DMS153 (cell line): ENCODE measurements around the gene CGGBP1.

ENCODE experiments used
- DNase-seq: peaks from one replicate; lab custom pipeline; 2025; lab: John Stamatoyannopoulos, UW

CGGBP1 gene, protein sequence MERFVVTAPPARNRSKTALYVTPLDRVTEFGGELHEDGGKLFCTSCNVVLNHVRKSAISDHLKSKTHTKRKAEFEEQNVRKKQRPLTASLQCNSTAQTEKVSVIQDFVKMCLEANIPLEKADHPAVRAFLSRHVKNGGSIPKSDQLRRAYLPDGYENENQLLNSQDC

DNA sequence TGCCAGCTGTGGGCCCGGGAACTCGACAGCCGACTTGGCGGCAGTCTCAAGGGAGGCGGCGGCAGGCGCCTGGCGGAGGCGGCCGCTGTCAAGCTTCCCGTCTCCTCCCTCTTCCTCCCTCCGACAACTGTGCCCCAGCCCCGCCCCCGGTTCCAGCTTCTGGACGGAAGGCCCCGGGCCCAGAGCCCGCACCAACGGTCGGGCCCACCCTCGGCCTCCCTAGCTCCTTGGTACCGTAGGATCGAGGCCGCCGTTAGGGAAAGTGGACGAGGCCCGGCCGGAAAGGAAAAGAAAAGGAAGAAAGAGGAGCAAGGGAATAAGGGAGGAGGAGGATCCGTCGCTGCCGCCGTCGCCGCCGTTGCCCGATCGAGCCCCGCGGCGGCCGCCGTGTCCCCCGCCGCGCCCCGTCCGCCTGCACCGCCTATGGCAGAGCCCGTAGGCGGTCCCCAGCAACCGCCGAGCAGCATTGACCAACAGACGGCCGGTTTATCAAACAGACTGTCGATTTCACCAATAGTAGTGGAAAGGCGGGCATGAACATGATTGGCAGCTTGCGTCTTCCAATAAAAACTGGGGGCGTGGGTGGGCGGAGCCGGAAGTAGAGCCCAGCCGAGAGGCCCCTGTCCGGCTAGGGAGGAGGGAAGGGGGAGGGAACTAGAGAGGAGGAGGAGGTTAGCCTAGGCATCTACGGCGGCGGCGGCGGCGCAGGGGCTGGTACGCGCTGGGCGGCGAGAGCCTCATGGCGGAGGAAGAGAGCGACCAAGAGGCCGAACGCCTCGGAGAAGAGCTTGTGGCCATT is at the start of gene CGGBP1, which contains the start of gene ZNF654:
Gene CGGBP1 (minus strand): TSS at position 425 of the 799 bp plus-strand sequence. CDS start 3,029 bp downstream, outside the sequence.
Gene ZNF654 (plus strand): TSS at position 675 of the 799 bp plus-strand sequence. CDS start 65 bp downstream, at position 740.
- peak; percentile 98 for DNase-seq

DNA sequence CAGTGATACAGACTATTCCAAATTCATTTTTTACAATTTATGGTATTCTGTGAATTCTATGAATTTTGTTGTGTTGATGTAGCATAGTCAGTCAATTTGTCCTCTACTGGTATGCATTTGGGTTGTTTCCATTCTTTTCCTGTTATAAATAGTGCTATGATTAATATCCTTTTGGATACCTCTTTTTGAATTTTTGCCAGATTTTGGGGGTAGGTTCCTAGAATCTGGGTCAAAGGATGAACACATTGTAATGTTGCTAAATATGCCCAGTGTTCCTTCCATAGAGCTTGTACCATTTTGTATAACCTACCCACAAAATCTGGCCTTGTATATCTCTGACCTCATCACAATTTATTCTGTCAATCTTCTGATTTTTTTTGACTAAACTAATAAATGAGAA is 46.5 kb upstream of the CGGBP1 start:
- DNase-seq: no peak

DNA sequence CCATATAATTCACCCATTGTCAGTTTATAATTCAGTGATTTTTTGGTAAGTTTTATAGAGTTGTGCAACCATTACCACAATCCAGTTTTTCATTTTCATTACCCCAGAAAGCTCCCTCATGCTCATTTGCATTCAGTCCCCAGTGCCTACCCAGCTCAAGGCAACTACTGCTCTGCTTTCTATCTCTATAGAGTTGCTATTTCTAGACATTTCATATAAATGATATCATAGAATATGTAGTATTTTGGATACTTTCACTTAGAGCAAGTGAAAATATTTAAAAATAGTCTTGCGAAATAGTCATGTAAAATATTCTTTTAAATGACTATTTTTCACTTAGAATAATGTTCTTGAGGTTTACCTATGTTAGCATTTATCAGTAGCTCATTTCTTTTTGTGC is 42.3 kb upstream of the CGGBP1 start:
- no peak for DNase-seq

DNA sequence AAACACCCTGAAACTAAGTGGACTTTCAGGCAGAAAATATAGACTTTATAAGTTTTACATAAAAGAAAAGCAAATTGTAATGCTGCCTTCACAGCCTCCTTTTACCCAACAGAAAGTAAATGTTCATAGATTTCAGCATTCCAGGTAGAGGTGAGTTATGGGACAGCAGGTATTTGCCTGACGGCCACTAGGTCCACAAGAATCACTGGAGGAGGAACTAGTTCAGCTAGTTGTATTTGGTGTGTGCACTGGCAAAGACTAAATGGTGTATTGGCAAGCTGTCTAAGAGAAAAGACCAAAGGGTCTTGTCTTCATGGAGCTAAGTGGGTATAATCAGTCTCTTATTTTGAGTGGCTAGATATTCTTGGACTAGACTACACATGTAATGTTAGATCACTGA is 34.5 kb upstream of the CGGBP1 start:
- DNase-seq: no peak

- DNase-seq: no peak
Measured at GRCh38 chr3:88092270-88092669, 33.5 kb upstream of the CGGBP1 start.

- no peak for DNase-seq
Measured at GRCh38 chr3:88090681-88091080, 31.9 kb upstream of the CGGBP1 start.

DNA sequence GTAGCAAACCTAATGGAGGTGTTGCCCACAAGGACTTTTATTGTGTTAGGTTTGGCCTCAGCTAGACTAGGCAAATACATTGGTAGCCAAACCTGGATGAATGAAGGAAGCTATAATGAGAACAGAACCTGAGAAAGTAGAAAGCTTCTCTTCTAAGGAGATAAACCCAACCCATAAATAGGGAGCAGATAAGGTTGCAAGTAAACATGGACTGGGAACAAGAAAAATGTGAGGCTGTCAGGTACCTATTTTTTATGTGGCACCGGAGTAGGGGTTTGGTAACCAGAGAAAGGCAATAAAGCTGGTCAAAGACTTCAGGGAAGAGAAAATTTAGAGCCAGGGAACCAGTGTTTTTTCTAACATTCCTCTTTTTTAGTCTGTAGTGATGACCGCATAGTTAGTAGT is 25.3 kb upstream of the CGGBP1 start:
- DNase-seq: no peak

DNA sequence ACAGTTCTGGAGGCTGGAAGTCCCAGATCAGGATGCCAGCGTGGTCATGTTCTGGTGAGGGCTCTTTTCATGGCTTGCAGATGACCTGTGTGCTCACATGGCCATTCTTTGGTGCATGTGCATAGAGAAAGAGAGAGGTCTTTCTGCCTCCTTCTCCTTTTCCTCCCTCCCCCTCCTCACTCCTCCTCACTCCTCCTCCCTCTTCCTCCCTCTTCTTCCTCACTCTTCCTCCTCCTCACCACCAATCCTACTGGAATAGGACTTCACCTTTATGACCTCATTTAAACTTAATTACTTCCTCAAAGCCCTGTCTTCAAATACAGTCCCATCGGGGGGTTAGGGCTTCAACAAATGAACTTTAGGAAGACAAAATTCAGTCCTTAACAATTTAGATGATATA is 24.0 kb upstream of the CGGBP1 start:
- DNase-seq: no peak

- DNase-seq: no peak
Measured at GRCh38 chr3:88078932-88079331, 20.1 kb upstream of the CGGBP1 start.

DNA sequence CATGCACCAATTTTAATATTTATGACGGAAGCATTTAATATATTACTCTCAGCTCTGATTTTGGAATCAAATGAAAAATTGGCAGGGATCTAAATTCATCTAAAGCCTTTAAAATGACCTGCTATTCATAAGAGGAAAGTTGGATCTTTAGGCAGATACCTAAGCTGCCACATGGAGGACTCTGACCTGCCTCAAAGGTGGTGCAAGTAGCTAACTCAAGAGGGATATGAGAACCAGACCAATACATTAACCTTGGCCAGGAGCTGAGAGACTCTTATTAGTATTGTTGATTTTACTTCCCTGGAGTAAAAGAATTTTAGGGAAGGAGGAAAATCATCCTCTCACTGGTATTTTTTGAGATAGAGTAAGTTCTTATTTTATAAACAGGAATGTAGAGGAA is 17.9 kb upstream of the CGGBP1 start:
- no peak for DNase-seq

DNA sequence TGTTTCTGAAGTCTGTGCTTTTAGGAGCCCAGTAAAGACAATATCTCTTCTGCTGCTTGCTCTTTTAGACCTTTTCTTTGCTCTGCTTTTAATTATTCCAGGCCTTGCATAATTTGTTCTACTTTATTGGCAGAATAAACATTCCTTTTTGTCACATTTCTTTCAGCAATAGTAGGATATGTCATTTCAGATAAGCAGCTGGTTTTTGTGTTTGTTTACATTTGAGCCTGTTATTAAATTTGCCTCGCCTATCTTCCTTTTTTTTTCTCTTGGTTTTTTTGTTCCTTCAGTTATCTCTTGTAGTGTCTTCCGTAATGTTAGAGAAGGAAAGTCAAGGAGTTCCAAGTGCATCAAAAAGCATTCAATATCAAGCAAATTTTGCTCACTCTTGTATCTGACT is 16.7 kb upstream of the CGGBP1 start:
- no peak for DNase-seq

DNA sequence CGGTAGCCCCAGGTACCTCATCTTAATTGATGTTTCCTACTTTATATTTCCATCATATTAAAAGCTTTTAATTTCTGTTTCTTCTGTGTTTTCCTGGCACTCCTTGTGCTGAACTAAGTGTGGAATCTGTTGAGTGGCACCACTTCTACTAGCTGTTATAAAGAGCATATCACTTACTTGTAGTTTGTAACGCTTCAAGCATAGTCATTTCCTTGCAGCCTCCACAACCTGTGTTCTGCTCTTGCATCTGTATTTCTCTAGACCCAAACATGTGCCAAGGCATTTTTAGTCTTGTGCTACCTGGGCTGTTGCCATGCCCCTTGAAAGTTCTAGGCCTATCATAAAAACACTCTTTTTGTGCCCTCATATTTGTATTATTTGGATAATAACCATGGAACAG is 16.3 kb upstream of the CGGBP1 start:
- DNase-seq: no peak

DNA sequence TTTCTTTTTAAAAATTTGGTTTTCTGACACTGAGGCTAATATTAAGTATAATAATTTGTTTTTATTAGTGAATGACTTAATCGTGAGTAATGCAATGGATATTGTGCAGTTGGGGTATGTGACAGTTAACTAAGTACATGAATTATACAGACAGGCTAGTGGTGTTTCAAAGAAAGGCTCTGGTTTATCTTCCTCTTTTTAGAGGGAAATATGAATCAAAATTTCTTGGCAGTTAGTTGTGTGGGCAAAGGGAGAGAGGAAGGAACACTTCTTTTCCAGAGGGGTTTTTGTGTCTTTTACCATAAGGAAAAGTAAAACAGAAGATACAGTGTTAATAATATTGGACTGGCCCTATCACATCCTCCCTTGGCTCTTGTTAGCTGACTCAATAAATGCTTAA is 2.9 kb upstream of the CGGBP1 start:
- no peak for DNase-seq

DNA sequence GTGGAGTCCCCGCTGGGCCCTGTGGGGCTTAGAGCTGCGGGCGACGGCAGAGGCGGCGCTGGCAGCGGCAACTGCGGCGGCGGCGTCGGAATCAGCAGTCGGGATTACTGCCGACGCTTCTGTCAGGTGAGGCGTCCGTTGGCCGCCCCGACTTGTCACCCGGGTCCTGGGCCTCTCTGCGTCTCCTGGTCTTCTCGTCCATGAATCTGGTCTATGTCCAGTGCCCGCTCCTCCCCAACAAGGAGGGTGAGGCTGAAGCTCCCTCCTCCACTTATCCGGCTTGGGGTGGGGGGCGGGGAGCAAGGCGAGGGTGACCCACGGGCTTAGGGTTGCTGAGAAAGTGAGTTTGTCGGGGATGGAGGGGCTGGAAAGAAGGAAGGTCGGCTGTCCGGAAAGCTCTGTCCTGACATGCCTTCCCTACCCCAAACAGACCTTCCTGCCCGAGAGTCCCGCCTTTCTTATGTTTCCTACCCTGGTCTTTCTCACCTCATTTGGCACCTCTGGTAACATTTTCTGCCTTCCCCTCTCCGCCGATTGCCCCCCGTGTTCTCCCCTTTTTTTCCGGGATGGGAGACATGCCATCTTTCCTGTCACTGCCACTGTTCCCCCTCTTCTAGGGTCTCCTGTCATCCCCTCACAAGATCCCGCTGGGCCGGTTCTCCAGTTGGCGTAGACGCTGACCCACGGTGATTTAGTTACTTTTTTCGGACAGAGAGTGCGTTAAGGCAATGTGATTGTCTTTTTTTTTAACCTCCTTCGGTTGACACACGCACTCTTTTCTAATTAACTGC is 770 bp upstream of the CGGBP1 start:
- DNase-seq: no peak

DNA sequence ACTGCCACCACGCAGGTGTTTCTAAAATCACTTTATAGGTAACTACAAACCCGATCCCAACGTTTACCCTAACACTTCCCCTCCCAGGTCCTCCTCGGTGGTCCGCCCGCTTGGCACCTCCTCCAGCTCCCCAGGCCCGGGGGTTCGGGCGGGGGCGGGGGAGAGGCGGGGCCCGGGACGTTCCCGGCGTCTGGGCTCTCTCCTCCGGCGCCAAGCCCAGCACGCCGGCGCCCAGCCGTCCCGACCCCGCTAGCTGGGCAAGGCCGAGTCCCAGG is 562 bp downstream of the CGGBP1 start:
- no peak for DNase-seq

DNA sequence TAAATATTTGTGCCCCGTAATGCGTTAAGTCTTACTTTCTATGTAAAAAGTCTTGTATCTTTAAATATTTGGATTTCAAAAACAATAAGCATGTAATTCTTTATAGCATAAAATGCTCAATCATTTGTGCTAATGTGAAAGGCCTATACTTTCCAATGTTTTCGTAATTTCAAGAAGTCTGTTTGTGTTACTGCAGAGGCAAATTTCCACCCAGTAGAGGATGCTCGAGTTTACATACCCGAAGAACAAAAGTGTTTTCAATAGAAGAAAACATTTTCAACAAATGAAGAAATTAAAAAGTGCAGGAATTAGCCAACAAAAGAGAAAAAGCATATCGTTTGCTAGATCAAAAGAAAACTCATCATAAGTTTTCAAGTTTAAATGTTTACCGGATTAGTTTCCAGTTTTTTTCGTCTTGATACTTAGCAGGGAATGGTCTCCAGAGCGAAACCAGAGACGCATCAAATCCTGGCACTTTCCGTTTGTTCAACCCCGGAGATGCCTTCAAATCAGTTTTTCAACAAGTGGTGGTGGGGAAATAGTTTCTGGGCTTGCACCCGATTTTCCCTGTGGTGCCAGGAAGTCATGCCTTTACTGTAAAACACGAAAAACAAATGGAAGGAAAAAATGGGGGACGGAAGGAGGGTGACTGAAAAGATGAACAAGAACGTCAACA is 1.0 kb downstream of the CGGBP1 start:
- DNase-seq: no peak

- DNase-seq: no peak
Measured at GRCh38 chr3:88046766-88047165, 12.0 kb downstream of the CGGBP1 start.

DNA sequence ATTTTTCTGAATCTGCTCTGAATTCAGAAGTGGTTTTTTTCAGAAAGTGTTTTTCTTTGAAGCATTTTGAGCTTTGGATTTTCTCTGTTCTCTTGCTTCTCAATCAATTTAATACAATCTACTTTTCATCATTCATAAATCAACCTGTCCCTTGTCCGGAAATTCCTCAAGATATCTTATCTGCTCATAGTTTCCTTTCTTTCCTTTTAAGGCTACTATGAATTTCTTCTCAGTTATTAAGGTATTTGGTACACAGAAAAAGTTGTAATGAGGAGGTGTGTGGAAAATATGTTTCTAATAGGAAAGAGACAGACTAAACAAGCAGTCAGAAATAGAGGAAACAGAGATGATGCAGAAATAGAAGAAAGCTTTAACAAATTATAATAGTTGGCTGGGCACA is 14.4 kb downstream of the CGGBP1 start:
- DNase-seq: no peak

- no peak for DNase-seq
Measured at GRCh38 chr3:88041005-88041404, 17.8 kb downstream of the CGGBP1 start.

- DNase-seq: no peak
Measured at GRCh38 chr3:88040529-88040928, 18.3 kb downstream of the CGGBP1 start.

DNA sequence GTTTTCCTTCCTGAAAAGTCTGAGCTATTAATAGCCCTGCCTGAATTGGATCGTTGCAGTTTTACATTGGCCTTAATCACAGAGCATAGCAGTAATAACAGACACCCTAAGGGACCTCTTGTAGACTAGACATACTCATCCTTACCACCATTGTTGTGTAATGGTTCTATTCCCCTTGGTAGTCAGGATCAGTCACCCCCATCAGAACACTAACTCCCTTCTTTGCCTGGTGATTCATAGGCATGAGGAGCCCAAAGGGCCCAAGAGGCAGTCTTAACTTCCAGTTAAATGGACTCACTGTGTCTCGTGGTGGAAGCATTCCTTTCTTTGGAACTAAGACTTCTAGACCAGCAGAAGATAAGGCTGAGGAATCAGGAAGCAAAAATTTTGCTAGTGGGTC is 20.2 kb downstream of the CGGBP1 start:
- no peak for DNase-seq

DNA sequence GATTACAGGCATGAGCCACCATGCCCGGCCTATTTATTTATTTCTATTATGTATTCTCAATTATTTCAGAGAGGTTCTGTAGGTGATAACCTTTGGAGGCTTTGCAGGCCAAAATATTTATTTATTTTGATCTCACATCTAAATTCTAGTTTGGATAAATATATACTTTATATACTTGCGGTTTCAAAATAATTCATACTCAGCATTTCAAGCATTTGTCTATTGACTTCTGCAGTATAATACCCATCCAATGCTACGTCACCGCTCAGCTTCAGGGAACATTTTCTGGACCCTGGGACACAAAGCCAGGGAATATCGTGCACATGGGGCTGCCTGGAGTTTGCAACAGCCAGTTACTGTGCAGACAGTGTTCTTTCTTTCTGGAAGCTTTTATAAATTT is 22.6 kb downstream of the CGGBP1 start:
- no peak for DNase-seq
